ENCODE results near the gene SLC12A7. TPM values are rescaled to one million over a fixed set of nuclear protein-coding genes. Genes with fewer than 3 reads are reported as not detected.

The SLC12A7 gene
- total RNA-seq, 1 experiment from 2014 or later: 28.1 TPM

DNA sequence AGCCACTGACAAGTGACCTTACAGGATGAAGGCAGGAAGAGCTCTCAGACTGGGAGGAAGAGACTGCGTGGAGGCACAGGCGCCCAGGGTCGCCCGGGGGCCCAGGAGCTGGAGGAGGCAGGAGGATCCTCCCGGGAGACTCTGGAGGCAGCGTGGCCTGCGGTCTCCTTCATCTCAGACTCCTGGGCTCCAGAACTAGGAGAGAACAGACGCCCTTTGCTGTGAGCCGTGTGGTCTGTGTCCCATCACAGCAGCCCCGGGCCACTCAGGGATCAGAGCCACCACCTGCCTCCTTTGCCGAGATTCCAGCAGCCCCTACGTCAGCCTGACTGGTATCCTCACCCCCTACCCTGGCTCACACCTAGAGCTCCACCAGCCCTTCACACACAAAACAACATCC is 45.2 kb downstream of the SLC12A7 start (continued):
- TF ChIP-seq, protein P1, sequence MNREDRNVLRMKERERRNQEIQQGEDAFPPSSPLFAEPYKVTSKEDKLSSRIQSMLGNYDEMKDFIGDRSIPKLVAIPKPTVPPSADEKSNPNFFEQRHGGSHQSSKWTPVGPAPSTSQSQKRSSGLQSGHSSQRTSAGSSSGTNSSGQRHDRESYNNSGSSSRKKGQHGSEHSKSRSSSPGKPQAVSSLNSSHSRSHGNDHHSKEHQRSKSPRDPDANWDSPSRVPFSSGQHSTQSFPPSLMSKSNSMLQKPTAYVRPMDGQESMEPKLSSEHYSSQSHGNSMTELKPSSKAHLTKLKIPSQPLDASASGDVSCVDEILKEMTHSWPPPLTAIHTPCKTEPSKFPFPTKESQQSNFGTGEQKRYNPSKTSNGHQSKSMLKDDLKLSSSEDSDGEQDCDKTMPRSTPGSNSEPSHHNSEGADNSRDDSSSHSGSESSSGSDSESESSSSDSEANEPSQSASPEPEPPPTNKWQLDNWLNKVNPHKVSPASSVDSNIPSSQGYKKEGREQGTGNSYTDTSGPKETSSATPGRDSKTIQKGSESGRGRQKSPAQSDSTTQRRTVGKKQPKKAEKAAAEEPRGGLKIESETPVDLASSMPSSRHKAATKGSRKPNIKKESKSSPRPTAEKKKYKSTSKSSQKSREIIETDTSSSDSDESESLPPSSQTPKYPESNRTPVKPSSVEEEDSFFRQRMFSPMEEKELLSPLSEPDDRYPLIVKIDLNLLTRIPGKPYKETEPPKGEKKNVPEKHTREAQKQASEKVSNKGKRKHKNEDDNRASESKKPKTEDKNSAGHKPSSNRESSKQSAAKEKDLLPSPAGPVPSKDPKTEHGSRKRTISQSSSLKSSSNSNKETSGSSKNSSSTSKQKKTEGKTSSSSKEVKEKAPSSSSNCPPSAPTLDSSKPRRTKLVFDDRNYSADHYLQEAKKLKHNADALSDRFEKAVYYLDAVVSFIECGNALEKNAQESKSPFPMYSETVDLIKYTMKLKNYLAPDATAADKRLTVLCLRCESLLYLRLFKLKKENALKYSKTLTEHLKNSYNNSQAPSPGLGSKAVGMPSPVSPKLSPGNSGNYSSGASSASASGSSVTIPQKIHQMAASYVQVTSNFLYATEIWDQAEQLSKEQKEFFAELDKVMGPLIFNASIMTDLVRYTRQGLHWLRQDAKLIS (CRISPR knock-in tag; IDR thresholded peaks at IDR 0.05; ENCODE audit: borderline replicate concordance): no peak
- no peak for TF ChIP-seq ZNF232 (CRISPR knock-in tag; IDR thresholded peaks at IDR 0.05)
- no peak for TF ChIP-seq NR3C1 (CRISPR knock-in tag; conservative IDR thresholded peaks at IDR 0.05; ENCODE audit: low read depth)
- TF ChIP-seq, protein P2, sequence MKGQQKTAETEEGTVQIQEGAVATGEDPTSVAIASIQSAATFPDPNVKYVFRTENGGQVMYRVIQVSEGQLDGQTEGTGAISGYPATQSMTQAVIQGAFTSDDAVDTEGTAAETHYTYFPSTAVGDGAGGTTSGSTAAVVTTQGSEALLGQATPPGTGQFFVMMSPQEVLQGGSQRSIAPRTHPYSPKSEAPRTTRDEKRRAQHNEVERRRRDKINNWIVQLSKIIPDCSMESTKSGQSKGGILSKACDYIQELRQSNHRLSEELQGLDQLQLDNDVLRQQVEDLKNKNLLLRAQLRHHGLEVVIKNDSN (CRISPR knock-in tag; IDR thresholded peaks at IDR 0.05): no peak
- TF ChIP-seq, protein P3, sequence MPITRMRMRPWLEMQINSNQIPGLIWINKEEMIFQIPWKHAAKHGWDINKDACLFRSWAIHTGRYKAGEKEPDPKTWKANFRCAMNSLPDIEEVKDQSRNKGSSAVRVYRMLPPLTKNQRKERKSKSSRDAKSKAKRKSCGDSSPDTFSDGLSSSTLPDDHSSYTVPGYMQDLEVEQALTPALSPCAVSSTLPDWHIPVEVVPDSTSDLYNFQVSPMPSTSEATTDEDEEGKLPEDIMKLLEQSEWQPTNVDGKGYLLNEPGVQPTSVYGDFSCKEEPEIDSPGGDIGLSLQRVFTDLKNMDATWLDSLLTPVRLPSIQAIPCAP (CRISPR knock-in tag; IDR thresholded peaks at IDR 0.05): no peak
- no peak for TF ChIP-seq ZNF121 (CRISPR knock-in tag; IDR thresholded peaks at IDR 0.05)
- no peak for TF ChIP-seq MYBL2 (CRISPR knock-in tag; IDR thresholded peaks at IDR 0.05)
- TF ChIP-seq, protein P4, sequence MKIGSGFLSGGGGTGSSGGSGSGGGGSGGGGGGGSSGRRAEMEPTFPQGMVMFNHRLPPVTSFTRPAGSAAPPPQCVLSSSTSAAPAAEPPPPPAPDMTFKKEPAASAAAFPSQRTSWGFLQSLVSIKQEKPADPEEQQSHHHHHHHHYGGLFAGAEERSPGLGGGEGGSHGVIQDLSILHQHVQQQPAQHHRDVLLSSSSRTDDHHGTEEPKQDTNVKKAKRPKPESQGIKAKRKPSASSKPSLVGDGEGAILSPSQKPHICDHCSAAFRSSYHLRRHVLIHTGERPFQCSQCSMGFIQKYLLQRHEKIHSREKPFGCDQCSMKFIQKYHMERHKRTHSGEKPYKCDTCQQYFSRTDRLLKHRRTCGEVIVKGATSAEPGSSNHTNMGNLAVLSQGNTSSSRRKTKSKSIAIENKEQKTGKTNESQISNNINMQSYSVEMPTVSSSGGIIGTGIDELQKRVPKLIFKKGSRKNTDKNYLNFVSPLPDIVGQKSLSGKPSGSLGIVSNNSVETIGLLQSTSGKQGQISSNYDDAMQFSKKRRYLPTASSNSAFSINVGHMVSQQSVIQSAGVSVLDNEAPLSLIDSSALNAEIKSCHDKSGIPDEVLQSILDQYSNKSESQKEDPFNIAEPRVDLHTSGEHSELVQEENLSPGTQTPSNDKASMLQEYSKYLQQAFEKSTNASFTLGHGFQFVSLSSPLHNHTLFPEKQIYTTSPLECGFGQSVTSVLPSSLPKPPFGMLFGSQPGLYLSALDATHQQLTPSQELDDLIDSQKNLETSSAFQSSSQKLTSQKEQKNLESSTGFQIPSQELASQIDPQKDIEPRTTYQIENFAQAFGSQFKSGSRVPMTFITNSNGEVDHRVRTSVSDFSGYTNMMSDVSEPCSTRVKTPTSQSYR (CRISPR knock-in tag; IDR thresholded peaks at IDR 0.05): no peak

DNA sequence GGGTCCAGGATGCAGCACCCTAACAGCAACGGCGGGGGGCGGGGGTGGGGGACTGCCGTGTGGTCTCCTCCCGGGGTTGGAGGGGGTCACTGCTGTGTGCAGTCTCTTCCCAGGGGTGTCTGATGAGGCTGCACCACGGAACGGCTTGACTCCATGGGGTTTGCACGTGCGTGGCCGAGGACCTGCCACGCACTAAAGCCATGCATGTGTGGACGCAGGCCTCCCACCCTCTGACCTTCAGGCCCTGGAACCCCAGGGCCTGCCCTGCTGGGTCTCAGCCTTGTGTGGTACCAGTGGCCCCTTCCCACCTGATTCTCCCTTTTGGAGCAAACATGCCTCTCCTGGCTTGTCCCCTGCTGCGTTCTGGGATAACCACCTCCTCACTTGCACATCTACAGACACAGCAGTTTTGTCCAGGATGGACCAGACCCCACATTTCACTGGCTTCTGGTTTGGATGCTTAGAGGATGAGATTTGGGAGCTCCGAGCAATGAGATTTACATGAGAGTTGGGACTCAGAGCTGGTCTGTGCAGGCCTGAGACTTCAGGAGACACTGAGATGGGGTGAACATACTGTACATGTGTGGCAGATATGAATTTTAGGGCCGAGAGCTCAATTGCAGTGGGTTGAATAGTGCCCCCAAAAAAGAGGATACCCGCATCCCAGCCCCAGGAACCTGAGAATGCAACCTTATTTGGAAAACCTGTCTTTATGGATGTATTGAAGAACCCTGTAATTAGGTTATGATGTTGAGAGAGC is 45.8 kb downstream of the SLC12A7 start:
- POLR2A ChIA-PET: no interaction called here
- Mint-ChIP-seq H3K27ac (no peak overlapping the region; the same call in 1 of the 2 replicates), H3K4me1 (no peaks in the 10 kb centered on the region), H3K36me3 (peaks cover 3% of the 10 kb centered on the region; the same call in 1 of the 2 replicates), H3K27me3 (ENCODE audit: low read depth) (no peaks in the 10 kb centered on the region), H3K4me3 (no peak overlapping the region), H3K9me3 (no peaks in the 10 kb centered on the region)
- ATAC-seq: no peak
- TF ChIP-seq ZNF317 (CRISPR knock-in tag; IDR thresholded peaks at IDR 0.05; ENCODE audit: borderline replicate concordance, low read depth) (no peak), MXD4 (CRISPR knock-in tag; IDR thresholded peaks at IDR 0.05; ENCODE audit: borderline replicate concordance) (no peak), ZNF671 (CRISPR knock-in tag; IDR thresholded peaks at IDR 0.05) (no peak), HMGA2 (CRISPR knock-in tag; IDR thresholded peaks at IDR 0.05) (no peak), TP53 (CRISPR knock-in tag; IDR thresholded peaks at IDR 0.05) (no peak), NR2C2 (CRISPR knock-in tag; IDR thresholded peaks at IDR 0.05) (no peak), CBFB (CRISPR knock-in tag; IDR thresholded peaks at IDR 0.05; ENCODE audit: low read depth) (no peak), ATF1 (CRISPR knock-in tag; IDR thresholded peaks at IDR 0.05) (no peak), EMX1 (CRISPR knock-in tag; IDR thresholded peaks at IDR 0.05) (no peak), NR3C1 (CRISPR knock-in tag; conservative IDR thresholded peaks at IDR 0.05; ENCODE audit: low read depth) (no peak)
- TF ChIP-seq, protein P5, sequence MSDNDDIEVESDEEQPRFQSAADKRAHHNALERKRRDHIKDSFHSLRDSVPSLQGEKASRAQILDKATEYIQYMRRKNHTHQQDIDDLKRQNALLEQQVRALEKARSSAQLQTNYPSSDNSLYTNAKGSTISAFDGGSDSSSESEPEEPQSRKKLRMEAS (CRISPR knock-in tag; IDR thresholded peaks at IDR 0.05): no peak
- TF ChIP-seq, protein P6, sequence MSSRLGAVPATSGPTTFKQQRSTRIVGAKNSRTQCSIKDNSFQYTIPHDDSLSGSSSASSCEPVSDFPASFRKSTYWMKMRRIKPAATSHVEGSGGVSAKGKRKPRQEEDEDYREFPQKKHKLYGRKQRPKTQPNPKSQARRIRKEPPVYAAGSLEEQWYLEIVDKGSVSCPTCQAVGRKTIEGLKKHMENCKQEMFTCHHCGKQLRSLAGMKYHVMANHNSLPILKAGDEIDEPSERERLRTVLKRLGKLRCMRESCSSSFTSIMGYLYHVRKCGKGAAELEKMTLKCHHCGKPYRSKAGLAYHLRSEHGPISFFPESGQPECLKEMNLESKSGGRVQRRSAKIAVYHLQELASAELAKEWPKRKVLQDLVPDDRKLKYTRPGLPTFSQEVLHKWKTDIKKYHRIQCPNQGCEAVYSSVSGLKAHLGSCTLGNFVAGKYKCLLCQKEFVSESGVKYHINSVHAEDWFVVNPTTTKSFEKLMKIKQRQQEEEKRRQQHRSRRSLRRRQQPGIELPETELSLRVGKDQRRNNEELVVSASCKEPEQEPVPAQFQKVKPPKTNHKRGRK (CRISPR knock-in tag; IDR thresholded peaks at IDR 0.05; ENCODE audit: borderline replicate concordance): no peak
- TF ChIP-seq, protein P7, sequence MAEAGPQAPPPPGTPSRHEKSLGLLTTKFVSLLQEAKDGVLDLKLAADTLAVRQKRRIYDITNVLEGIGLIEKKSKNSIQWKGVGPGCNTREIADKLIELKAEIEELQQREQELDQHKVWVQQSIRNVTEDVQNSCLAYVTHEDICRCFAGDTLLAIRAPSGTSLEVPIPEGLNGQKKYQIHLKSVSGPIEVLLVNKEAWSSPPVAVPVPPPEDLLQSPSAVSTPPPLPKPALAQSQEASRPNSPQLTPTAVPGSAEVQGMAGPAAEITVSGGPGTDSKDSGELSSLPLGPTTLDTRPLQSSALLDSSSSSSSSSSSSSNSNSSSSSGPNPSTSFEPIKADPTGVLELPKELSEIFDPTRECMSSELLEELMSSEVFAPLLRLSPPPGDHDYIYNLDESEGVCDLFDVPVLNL (CRISPR knock-in tag; IDR thresholded peaks at IDR 0.05; ENCODE audit: borderline replicate concordance, low read depth): no peak
- TF ChIP-seq, protein P8, sequence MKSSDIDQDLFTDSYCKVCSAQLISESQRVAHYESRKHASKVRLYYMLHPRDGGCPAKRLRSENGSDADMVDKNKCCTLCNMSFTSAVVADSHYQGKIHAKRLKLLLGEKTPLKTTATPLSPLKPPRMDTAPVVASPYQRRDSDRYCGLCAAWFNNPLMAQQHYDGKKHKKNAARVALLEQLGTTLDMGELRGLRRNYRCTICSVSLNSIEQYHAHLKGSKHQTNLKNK (CRISPR knock-in tag; IDR thresholded peaks at IDR 0.05): no peak
- TF ChIP-seq, protein P9, sequence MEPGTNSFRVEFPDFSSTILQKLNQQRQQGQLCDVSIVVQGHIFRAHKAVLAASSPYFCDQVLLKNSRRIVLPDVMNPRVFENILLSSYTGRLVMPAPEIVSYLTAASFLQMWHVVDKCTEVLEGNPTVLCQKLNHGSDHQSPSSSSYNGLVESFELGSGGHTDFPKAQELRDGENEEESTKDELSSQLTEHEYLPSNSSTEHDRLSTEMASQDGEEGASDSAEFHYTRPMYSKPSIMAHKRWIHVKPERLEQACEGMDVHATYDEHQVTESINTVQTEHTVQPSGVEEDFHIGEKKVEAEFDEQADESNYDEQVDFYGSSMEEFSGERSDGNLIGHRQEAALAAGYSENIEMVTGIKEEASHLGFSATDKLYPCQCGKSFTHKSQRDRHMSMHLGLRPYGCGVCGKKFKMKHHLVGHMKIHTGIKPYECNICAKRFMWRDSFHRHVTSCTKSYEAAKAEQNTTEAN (CRISPR knock-in tag; IDR thresholded peaks at IDR 0.05): no peak
- DNase-seq (ENCODE audit: low spot score): no peak
- CTCF ChIA-PET: no interaction called here
